AG09309 (cell line): ENCODE results near the gene CFAP90.

ENCODE experiments used
- DNase-seq: peaks from one replicate; pipeline ENCODE4 v3.0.0-alpha.2; 2010; ENCODE audit warnings: low read depth
- H3K4me3 ChIP-seq: 2 replicates; pipeline ENCODE4 v1.5.1; 2011; ENCODE audit warnings: mild to moderate bottlenecking, low read depth, low read length, moderate library complexity; ENCODE audit not compliant: control insufficient read depth
- TF ChIP-seq, protein P1 (sequence below): IDR thresholded peaks from 2 replicates; pipeline ENCODE4 v1.5.1; 2011; ENCODE audit warnings: mild to moderate bottlenecking, low read depth, low read length, inconsistent platforms; ENCODE audit not compliant: insufficient read depth, control insufficient read depth; ENCODE audit errors: missing control alignments

CFAP90 gene

GRCh38 chr5:7823594-7823993, 27.3 kb downstream of the CFAP90 start:
- TF ChIP-seq, protein P1, sequence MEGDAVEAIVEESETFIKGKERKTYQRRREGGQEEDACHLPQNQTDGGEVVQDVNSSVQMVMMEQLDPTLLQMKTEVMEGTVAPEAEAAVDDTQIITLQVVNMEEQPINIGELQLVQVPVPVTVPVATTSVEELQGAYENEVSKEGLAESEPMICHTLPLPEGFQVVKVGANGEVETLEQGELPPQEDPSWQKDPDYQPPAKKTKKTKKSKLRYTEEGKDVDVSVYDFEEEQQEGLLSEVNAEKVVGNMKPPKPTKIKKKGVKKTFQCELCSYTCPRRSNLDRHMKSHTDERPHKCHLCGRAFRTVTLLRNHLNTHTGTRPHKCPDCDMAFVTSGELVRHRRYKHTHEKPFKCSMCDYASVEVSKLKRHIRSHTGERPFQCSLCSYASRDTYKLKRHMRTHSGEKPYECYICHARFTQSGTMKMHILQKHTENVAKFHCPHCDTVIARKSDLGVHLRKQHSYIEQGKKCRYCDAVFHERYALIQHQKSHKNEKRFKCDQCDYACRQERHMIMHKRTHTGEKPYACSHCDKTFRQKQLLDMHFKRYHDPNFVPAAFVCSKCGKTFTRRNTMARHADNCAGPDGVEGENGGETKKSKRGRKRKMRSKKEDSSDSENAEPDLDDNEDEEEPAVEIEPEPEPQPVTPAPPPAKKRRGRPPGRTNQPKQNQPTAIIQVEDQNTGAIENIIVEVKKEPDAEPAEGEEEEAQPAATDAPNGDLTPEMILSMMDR: no peak
- DNase-seq: no peak
- no peak overlapping the region for H3K4me3 ChIP-seq

GRCh38 chr5:7822449-7822848, 28.5 kb downstream of the CFAP90 start:
- TF ChIP-seq, protein P1: no peak
- H3K4me3 ChIP-seq: no peak overlapping the region
- no peak for DNase-seq

DNA sequence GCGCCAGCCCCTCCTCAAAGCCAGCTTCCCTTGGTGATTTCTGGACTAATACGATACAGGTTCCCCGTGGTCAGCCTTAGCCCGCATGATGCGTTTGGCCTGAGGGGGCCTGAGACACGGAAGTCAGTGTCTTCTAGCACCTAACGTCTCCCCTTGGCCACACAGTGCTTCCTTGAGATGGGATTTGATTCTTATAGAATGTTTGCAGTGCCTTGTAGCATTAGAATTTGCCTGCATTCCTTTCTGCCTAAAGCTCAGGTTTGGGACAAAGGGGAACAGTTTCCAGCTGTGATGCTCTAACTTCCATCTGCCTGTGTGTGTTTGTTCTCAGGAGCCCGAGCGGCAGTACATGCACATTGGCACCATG, 34.4 kb downstream of the CFAP90 start:
- DNase-seq: no peak
- TF ChIP-seq, protein P1: no peak
- H3K4me3 ChIP-seq: no peak overlapping the region

- DNase-seq: no peak
- TF ChIP-seq, protein P1: peak; percentile 90
- no peak overlapping the region for H3K4me3 ChIP-seq
These were observed 34.9 kb downstream of the CFAP90 start for GRCh38 chr5:7815892-7816534.

DNA sequence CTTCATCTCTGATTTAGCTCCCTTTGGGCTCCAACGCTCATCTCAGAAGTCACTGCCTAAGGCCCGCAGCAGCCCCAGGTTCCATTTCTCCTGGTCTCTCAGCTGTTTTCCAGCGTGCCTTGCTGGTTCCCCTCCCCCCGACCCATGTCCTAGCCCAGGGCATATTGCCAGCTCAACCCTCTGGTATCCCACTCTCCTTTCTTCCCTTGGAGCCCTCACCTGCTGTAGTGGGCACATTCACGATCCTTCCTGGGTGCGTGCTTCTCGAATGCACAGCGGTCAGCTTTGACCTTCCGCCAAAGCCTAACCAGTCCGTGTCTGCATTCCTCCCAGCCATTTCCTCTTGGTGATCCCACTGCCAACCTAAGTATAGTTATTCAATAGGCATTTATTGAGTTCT, 36.1 kb downstream of the CFAP90 start:
- no peak overlapping the region for H3K4me3 ChIP-seq
- TF ChIP-seq, protein P1: no peak
- DNase-seq: no peak

GRCh38 chr5:7813576-7813975, 37.4 kb downstream of the CFAP90 start:
- DNase-seq: no peak
- TF ChIP-seq, protein P1: no peak
- no peak overlapping the region for H3K4me3 ChIP-seq
